Lower lobe of right lung (tissue), 2 donors: ENCODE data around the gene BANF2. TPM values are rescaled to one million over a fixed set of nuclear protein-coding genes. Genes with fewer than 3 reads are reported as not detected.

Source experiments
- ATAC-seq, 2 donors: fragments of 200-7000 bp; cut with Tn5 transposase; one replicate each; pipeline ENCODE4 v1.9.1; 2020 to 2022; ENCODE audit warnings: mild to moderate bottlenecking in 2 of 2, moderate library complexity in 2 of 2
- DNase-seq: peaks from one replicate; pipeline ENCODE4 v3.0.0-alpha.2; 2020
- H3K27ac ChIP-seq: fragments of 200-600 bp; one replicate; pipeline ENCODE4 v1.8.0; 2022
- H3K27me3 ChIP-seq: fragments of 200-600 bp; one replicate; pipeline ENCODE4 v1.8.0; 2022; ENCODE audit warnings: low read depth
- H3K36me3 ChIP-seq: fragments of 200-600 bp; one replicate; pipeline ENCODE4 v1.8.0; 2022; ENCODE audit warnings: mild to moderate bottlenecking
- H3K4me1 ChIP-seq: fragments of 200-600 bp; one replicate; pipeline ENCODE4 v1.8.0; 2022
- H3K4me3 ChIP-seq: fragments of 200-600 bp; one replicate; pipeline ENCODE4 v1.8.0; 2022; ENCODE audit warnings: mild to moderate bottlenecking
- H3K9me3 ChIP-seq: fragments of 200-600 bp; one replicate; pipeline ENCODE4 v1.8.0; 2022
- intact Hi-C: fragments of 100-400 bp; cut with DNase I; formaldehyde crosslinking; loops from one replicate; pipeline ENCODE4 v1.11.0; 2022
- total RNA-seq: library from RNA; stranded (reverse); fragmentation: NEBNext Ultra II Directional; extraction: Animal tissue kit (Norgen Biotek cat#: 25700); gene quantifications from one replicate; pipeline ENCODE4 v1.2.1, GENCODE V29; 2021
- TF ChIP-seq, protein P1 (sequence below): fragments of 200-600 bp; IDR thresholded peaks from one replicate; pipeline ENCODE4 v1.8.0; 2022; ENCODE audit warnings: antibody characterized with exemption, mild to moderate bottlenecking
- donor health status: DM: no; HTN: yes; CAD: no; lungs with severe emphysema.

Gene BANF2
- total RNA-seq, 1 donor from 2014 or later = not detected

- intact Hi-C loops = no loop called here
- no peak for ATAC-seq
- Histone ChIP-seq H3K9me3 (peaks cover 5% of the 10 kb centered on the region), H3K27ac (no peak overlapping the region), H3K36me3 (no peaks in the 10 kb centered on the region), H3K4me1 (no peaks in the 10 kb centered on the region), H3K4me3 (no peak overlapping the region), H3K27me3 (no peaks in the 10 kb centered on the region)
- TF ChIP-seq, protein P1, sequence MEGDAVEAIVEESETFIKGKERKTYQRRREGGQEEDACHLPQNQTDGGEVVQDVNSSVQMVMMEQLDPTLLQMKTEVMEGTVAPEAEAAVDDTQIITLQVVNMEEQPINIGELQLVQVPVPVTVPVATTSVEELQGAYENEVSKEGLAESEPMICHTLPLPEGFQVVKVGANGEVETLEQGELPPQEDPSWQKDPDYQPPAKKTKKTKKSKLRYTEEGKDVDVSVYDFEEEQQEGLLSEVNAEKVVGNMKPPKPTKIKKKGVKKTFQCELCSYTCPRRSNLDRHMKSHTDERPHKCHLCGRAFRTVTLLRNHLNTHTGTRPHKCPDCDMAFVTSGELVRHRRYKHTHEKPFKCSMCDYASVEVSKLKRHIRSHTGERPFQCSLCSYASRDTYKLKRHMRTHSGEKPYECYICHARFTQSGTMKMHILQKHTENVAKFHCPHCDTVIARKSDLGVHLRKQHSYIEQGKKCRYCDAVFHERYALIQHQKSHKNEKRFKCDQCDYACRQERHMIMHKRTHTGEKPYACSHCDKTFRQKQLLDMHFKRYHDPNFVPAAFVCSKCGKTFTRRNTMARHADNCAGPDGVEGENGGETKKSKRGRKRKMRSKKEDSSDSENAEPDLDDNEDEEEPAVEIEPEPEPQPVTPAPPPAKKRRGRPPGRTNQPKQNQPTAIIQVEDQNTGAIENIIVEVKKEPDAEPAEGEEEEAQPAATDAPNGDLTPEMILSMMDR = no peak
- DNase-seq = no peak
Observed at GRCh38 chr20:17738154-17738553, 38.4 kb downstream of the BANF2 start.

GRCh38 chr20:17741220-17741619, 41.5 kb downstream of the BANF2 start:
- H3K27ac ChIP-seq = no peak overlapping the region
- no peak for ATAC-seq
- H3K4me3 ChIP-seq = no peak overlapping the region
- no peaks in the 10 kb centered on the region for H3K27me3 ChIP-seq
- intact Hi-C loops = no loop called here
- peaks cover under 1% of the 10 kb centered on the region for H3K9me3 ChIP-seq
- H3K4me1 ChIP-seq = no peaks in the 10 kb centered on the region
- H3K36me3 ChIP-seq = no peaks in the 10 kb centered on the region
- no peak for DNase-seq
- TF ChIP-seq, protein P1 = no peak

GRCh38 chr20:17742731-17743130, 43.0 kb downstream of the BANF2 start:
- Histone ChIP-seq H3K27me3 (no peaks in the 10 kb centered on the region), H3K27ac (no peak overlapping the region), H3K4me1 (no peaks in the 10 kb centered on the region), H3K4me3 (no peak overlapping the region), H3K9me3 (no peaks in the 10 kb centered on the region), H3K36me3 (no peaks in the 10 kb centered on the region)
- intact Hi-C loops = no loop called here
- DNase-seq (no peak), ATAC-seq (no peak)
- TF ChIP-seq, protein P1 = no peak

DNA sequence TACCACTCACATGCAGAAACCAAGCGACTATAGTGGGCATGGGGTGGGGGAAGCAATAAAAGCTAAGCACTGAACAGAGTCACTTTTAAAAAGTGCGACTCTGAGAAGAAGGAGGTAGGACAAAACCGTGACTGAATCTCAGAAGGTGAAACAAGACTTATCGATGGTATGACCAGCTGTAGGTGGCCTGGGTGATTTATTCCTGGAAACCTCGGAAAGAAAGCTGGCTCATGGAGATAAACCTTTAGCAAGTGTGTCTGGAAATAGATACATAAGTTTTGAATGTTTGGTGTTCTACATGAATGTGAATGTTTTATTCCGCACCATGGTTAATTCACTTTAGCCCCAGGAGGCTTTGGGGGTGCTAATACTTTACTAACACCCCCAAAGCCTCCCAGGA, 43.9 kb downstream of the BANF2 start:
- Histone ChIP-seq H3K4me1 (no peaks in the 10 kb centered on the region), H3K36me3 (no peaks in the 10 kb centered on the region), H3K9me3 (no peaks in the 10 kb centered on the region), H3K27ac (no peak overlapping the region), H3K4me3 (no peak overlapping the region), H3K27me3 (no peaks in the 10 kb centered on the region)
- DNase-seq (no peak), ATAC-seq (no peak)
- intact Hi-C loops = no loop called here
- TF ChIP-seq, protein P1 = no peak

DNA sequence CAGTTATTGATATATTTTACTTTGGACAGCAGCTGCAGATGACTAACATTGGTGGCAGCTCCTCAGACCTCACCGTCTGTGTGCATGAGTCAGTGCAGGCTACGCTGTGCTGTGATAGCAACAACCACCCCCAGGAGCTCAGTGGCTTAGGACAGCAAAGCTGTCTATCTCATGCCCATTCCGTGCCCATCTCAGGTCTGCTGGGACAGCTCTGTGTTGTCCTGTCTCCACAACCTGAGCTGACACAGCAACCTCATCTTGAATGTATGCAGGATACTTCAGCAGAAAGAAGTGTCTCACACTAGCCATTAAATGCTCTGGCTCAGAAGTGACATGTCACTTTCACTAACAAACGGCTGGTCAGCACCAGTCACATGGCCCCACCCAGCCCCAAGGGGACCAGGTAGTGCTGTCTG, 47.7 kb downstream of the BANF2 start:
- Histone ChIP-seq H3K4me1 (peaks cover 16% of the 10 kb centered on the region), H3K27ac (no peak overlapping the region), H3K4me3 (no peak overlapping the region), H3K27me3 (no peaks in the 10 kb centered on the region), H3K9me3 (no peaks in the 10 kb centered on the region), H3K36me3 (no peaks in the 10 kb centered on the region)
- TF ChIP-seq, protein P1 = no peak
- ATAC-seq = no peak
- no peak for DNase-seq
- intact Hi-C loops = no loop called here

DNA sequence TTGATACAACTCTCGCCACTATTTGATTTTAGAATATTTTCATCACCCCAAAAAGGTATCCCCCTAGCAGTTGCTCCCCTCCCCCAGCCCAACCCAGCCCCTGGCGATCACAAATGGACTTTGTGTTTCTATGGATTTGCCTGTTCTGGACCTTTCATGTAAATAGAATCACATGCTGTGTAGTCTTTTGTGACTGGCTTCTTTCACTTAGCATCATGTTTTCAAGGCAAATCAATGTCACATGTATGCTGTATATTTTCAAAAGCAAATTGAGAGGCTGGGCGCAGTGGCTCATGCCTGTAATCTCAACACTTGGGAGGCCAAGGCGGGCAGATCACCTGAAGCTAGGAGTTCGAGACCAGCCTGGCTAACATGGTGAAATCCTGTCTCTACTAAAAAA, 48.5 kb downstream of the BANF2 start:
- Histone ChIP-seq H3K9me3 (no peaks in the 10 kb centered on the region), H3K36me3 (no peaks in the 10 kb centered on the region), H3K27me3 (no peaks in the 10 kb centered on the region), H3K4me3 (no peak overlapping the region), H3K27ac (no peak overlapping the region), H3K4me1 (peaks cover 16% of the 10 kb centered on the region)
- ATAC-seq (no peak), DNase-seq (no peak)
- TF ChIP-seq, protein P1 = no peak
- intact Hi-C loops = no loop called here
